LNCAP (cell line): ENCODE results near the gene DGKB.

Experiments
- TF ChIP-seq, protein P1 (sequence below): fragments of 450-650 bp; IDR thresholded peaks from 2 replicates; pipeline ENCODE4 v1.5.1; 2017; ENCODE audit warnings: mild to moderate bottlenecking

DGKB gene

DNA sequence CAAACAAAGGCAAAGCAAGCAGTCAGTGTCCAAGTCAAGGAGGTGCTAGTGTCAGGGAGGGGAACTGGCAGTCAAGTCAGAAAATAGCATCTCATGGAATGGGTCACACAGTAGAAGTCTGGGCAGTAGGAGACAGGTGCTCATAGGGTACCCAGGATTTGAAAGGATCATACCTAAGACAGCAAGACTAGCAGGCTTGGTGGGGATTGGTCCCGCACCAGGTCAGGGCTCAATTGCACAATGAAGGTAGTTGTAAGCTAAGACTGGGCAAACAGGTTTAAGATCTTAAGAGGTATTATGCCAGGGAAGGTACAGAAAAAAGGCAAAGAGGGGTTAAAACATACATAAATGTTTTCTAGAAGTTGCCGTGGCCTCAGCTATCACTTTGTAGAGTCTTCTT, 731.7 kb downstream of the DGKB start:
- TF ChIP-seq, protein P1, sequence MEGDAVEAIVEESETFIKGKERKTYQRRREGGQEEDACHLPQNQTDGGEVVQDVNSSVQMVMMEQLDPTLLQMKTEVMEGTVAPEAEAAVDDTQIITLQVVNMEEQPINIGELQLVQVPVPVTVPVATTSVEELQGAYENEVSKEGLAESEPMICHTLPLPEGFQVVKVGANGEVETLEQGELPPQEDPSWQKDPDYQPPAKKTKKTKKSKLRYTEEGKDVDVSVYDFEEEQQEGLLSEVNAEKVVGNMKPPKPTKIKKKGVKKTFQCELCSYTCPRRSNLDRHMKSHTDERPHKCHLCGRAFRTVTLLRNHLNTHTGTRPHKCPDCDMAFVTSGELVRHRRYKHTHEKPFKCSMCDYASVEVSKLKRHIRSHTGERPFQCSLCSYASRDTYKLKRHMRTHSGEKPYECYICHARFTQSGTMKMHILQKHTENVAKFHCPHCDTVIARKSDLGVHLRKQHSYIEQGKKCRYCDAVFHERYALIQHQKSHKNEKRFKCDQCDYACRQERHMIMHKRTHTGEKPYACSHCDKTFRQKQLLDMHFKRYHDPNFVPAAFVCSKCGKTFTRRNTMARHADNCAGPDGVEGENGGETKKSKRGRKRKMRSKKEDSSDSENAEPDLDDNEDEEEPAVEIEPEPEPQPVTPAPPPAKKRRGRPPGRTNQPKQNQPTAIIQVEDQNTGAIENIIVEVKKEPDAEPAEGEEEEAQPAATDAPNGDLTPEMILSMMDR = no peak

DNA sequence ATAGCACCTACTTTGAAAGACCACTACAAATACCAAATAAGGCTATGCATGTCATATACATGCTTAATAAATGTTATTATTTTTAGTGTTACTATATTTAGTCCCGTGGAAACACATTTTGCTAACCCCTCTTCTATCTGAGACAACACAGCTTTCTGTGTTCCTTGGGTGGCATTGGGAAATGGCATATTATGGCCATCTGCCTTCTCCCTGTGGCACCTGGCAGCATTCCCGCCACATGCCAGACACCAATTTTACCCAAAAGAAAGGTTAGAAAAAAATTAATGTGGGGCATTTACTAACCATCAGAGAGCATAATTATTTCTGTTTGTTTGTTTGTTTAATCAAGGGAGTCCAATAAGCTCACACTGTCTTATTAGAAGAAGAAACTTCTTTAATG, 744.4 kb downstream of the DGKB start:
- TF ChIP-seq, protein P1 = no peak

DNA sequence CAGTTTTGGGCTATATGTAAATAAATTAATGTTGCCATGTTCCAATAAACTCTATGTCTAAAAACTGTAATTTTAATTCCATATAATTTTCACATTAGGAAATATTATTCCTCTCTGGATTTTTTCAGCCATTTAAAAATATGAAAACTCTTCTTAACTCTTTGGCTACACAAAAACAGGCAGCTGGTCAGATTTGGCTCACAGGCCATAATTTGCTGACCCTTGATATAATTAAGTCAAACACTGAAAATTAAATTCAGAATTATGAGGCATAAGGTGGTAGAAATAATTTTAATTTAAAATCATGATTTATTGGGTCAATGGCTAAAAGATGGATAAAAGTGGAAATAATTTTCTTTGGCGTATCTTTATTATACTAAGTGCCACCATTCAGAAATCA, 746.1 kb downstream of the DGKB start:
- TF ChIP-seq, protein P1 = no peak

DNA sequence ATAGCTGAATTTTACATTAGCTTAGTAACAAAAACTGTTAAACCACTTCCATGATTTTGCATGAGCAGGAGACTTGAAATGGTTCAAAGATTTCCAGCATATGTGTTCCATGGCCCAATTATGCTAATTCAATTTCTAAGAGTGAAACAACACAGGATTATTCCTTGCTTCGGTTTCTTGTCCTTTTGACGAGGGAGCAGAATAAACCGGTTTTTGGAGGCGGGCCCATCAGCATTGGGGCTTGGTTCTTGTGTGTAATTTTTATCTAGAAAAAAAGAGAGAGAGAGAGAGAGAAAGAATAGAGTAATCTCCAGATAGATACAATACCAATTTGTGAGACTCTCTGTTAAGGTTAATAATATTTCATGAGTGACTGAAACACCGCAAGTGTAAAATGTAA, 753.6 kb downstream of the DGKB start:
- TF ChIP-seq, protein P1 = no peak

DNA sequence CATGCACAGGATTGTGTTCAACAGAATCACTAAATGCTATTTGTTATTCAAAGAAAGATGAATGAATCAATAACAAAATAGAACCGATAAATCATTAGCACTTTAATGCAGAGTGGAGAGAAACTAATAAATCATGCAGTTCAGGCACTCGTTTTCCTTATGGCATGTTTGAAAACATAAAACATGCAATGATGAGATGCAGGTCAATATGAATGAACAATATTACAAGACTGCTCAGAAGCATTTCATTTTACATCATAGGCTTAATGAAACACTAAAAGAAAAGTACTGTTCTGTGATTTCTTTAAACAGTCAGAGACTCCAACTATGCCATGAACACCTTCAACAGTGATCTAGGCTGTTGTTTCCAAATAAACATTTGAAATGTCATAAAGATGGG, 755.0 kb downstream of the DGKB start:
- TF ChIP-seq, protein P1 = no peak

DNA sequence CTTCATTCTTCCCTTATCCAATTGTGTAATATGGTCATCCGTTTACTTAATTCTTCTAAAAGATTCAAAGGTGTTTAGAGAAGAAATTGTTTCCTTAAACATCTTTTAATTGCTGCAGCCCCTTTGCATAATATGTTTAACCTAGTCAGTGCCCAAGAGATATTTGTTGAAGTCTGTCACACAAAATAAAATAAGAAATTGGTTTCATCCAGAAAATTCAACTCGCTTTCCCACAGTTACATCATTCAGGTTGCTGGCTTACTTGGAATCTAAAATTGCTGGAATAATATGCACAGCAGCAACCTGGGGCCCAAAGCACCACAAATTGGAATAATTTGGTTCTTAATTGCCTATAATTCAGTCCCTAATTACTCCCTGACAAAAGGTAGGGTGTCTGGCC, 758.0 kb downstream of the DGKB start:
- TF ChIP-seq, protein P1 = no peak

DNA sequence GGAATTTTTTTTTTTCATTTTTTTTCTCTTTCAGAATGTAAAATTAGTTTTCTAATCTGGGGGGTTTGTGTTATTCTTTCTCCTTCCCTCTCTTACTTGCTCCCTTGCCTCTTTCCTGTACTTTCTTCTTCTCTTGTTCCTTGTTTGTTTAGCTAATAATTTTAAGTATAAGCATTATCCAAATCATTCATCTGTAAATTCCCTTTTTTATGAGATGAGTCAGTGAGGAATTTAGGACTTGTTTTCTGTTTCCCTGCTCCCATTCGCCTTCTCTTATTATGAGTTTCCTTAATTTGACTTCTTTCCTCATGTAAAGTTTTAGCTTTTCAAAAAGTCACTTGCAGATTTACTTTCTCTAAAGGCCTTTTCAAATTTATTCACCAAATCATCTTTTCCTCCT, 758.4 kb downstream of the DGKB start:
- TF ChIP-seq, protein P1 = no peak

DNA sequence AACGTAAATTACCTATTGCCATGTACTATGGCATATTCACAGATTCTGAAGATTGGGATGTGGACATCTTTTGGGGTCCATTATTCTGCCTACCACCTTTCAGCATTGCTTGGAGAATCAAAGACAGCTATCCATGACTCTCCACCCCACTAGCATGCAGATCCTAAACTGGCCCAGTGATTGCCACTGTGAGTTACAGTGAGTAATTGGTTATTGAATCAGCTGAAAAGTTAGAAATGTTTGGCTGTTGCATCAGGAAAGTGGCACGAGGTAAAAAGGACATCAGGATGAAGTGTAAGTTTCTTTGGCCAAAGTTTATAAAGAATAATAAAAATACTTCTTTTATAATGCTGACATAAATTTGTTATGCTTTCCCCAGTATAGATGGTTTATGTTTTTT, 764.9 kb downstream of the DGKB start:
- TF ChIP-seq, protein P1 = no peak
